GM15510 (cell line): ENCODE measurements around the gene PLEKHA8.

Source experiments
- POLR2A ChIP-seq: IDR thresholded peaks from 3 replicates; pipeline ENCODE4 v1.6.1; 2011; ENCODE audit warnings: borderline replicate concordance; ENCODE audit not compliant: insufficient read length; ENCODE audit errors: extremely low read depth

The PLEKHA8 gene

GRCh38 chr7:30167901-30168300 is 139.7 kb downstream of the PLEKHA8 start:
- no peak for TF ChIP-seq POLR2A

DNA sequence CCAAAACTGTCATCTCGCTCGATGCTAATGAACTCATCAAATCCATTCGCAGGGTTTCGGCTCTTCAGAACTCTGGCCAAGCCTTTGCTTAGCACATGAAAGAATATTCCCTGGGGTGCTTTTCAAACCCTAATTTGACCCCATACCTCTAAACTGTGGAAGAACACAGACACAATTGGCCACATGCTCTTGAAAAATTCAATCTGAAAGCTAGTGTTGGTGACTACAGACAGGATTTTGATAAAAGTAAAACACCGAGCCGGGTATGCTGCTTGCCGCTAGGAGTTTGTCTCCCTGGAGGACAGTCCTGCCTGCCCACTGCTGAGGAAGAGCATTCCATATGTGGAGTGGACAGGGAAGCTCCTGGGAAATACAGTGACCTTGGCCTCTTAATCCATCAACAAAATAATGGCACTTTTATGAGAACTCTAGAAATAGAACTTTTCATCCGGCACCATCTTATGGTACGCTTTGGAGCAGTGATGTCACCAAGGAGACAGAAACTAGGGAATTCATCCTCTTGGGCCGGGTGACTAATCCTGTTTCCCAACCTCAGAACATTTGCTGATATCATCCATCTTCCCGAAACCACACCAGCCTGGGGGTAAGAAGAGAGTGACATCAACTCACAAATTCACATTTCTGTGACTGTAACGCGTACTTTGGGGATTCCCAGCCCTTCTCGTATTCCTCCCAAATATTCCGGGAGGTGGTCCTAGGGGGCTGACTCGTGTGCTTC is 140.8 kb downstream of the PLEKHA8 start:
- TF ChIP-seq POLR2A = no peak

DNA sequence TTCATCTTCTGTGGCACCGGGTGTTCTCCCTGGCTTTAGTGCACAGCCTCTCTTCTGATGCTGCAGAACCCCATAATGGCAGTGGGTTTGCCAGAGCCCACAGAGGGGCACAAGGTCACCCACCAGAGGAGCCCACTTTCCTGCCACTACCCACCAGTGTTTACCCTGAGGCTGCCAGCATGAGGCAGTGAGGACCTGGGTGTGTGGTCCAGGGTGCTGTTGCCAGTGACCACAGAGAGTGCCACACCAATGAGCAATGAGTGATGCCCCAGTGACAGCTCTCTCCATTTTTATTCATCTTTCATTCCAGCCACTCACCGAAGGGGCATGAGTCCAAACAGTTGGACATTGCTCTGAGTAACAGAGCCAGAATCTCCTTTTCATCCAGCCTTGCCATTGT is 141.4 kb downstream of the PLEKHA8 start:
- TF ChIP-seq POLR2A = no peak

DNA sequence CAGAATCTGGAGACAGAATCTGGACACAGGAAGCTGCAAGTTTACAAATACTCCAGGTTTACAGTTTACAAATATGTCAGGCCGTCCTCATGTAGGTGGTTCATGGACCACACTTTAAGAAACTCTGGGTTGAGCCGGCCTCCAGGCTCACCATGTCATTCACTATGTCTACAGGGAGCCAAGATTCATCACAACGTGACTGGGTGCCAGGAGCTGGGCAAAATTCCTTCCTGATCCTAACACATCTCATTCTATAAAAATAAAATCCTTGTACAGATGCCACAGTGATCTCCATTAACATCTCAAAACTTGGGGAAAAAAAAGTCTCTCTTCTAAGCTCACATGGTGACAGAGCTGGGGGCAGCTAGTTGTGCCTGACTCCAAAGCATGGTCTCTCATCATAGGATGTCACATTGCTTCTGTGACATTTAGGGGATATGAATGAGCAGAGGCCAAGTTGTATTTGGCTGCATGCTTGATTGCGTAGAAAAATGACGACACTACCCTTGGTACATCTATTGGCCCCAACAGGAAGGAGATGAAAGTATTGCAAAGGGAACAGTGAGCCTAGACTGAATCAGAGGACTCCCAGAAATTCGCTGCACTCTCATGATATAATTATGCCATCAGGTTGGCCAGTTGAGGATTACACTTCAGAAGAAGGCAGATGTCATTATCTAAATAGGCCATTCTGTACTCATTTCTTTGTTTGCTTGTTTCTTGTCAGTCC is 142.4 kb downstream of the PLEKHA8 start:
- no peak for TF ChIP-seq POLR2A

DNA sequence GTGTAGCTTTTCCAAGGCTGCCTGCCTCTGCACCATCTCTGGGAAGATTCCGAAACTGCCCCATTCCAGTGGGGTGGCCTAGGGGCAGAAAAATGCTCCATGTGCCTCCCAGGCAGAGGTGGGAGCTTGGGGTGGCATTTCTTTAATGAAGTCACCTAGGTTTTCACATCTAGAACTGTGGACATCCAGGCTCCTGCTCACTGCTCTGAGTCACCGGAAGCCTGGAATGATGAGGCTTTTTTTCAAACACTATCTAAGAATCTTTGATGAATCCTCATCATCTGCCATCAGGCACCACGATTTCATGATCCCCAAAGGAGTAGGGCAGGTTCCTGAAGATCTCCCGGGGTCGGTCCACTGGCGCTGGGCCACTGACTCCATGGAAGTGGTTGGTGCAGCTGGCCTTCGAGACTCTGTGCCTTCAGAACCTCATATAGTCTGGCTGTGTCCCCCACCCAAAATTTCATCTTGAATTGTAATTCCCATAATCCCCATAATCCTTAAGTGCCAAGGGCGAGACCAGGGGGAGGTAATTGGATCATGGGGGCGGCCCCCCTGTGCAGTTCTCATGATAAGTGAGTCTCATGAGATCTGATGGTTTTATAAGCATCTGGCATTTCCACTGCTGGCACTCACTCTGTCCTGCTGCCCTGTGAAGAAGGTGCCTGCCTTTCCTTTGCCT is 143.7 kb downstream of the PLEKHA8 start:
- TF ChIP-seq POLR2A = no peak

- no peak for TF ChIP-seq POLR2A
Observed at GRCh38 chr7:30172451-30172850, 144.2 kb downstream of the PLEKHA8 start.

DNA sequence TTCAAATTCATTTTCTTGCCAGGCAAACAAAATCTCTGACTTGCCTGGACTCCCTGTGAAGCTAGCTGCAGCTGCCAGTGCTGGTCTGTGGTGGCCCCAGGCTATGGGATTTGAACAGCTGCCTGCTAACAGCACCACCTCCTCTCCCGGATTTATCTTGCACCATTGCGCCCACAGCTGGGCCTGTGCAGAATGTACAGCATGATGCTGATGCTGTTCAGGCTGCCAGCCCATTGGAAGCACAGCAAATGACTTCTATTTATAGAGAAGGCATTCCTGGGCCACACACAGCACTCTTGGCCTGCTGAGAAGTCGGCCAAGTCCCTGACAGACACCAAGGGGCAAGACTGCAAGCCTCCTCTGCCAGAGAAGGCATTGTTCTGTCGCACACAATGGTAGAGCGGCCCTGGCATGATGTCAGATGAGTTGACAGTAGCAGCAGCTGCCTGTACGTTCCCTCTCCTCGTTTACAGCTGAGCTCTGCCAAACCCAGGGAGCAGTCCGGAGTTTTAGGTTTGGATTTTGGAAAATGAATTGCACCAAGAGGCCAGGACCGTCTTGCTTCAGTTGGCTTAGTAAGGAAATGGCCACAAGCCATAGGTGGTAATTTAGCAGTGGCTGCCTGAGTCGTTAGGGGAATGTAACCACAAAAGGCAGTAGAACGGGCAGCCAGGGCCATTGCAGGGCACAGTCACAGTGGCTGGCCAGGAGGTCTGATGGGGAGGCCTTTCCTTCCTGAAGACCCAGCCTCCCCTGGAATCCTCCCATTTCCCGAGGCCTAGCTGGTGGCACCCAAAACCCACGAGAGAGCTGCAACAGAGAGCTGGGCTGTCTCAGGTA is 145.1 kb downstream of the PLEKHA8 start:
- TF ChIP-seq POLR2A = no peak

- no peak for TF ChIP-seq POLR2A
Observed at GRCh38 chr7:30175180-30175579, 147.0 kb downstream of the PLEKHA8 start.

DNA sequence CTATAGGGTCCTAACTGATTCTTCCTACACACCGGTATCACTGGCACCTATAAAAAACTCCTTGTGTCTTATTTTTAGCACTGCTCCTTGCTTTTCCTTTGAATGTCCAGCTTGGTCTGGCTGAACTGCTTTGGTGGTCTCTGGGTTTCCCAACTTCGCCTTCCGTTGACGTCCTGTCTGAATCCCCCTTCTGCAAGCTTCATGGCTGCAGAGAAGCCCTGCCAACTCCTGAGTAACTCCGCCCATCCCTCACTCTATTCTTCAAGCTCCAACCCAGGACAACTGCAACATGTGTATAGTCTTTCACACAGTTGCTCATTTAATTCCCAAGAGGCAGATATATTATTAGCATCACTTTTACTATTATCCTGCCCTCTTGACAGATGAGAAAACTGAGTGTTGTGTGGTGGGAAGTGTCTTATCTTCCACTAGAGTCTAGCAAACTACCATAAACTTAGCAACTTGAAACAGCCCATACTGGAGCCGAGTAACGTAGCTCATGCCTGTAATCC is 147.5 kb downstream of the PLEKHA8 start:
- TF ChIP-seq POLR2A = no peak

DNA sequence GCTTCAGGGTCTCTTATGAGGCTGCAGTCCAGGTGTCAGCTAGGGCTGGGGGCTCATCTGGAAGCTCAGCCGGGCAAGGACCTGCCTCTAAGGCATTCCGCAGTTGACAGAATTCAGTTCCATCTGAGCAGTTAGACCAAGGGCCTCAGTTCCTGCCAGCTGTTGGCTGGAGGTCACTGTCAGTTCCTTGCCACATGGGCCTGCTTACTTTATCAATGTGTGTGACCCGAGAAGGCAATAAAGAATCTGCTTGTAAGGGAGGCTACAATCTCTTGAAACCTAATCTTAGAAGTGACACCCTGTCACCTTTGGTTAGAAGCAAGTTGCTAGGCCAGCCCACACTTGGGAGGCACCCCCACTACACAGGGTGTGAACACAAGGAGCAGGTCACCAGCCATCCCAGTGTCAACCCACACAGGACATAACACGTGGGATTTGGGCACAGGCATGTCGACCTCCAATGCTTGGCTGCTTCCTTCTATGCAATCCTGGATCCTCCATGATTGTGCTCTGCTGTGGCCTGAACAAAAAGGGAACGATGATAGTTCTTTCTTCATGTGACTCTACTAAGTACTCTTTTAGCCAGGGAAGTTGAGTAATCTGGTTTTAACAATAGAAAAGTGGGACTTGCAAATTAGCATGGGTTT is 148.4 kb downstream of the PLEKHA8 start:
- no peak for TF ChIP-seq POLR2A

GRCh38 chr7:30177186-30177585 is 149.0 kb downstream of the PLEKHA8 start:
- TF ChIP-seq POLR2A = no peak

- TF ChIP-seq POLR2A = no peak
Observed at GRCh38 chr7:30177965-30178364, 149.8 kb downstream of the PLEKHA8 start.

DNA sequence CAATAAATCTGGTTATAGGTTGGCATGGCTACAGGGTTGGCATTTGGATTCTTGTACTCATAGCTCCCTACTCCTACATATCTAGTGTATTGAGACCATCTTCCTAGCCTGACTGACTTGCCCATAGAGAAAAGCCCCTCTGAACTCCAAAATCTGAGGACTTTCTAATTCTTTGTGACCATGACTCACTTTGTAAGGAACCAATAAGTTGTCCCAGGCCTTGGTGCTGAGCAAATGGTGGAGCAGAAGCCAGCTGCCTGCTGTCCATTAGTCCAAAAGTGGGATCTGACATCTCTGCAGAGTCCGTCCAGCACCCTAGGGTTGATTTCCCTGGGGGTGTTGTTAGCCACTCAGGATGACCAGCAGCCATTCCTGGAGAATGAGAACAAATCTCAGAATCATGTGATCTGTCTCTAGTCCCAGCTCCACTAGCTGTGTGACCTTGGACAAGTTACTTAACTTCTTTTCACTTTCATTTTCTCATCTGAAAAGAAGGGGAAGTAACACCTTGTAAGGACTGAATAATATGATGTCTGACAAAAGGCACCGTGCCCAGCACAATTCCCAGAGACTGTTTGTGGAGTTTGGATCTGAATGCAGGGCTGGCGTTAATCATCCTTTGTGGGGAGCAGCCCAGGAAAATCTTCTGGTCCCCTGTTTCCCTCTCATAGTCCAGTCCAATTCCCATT is 150.7 kb downstream of the PLEKHA8 start:
- TF ChIP-seq POLR2A = peak; percentile 22
